AG04449 (cell line): Measurements from ENCODE around the gene NUP214.

Experiments used
- CTCF ChIA-PET: fragments of 350-600 bp; formaldehyde crosslinking; extraction: SDS; loops from one replicate; lab custom pipeline; 2021; ENCODE audit warnings: antibody characterized with exemption; lab: Yijun Ruan, JAX
- POLR2A ChIA-PET: fragments of 400-600, 350-600 bp; formaldehyde crosslinking; extraction: SDS; loops from one replicate; lab custom pipeline; 2020; ENCODE audit warnings: antibody characterized with exemption, inconsistent platforms; lab: Yijun Ruan, JAX
- DNase-seq: peaks from one replicate; pipeline ENCODE4 v3.0.0-alpha.2; 2010; ENCODE audit warnings: low read depth, low spot score
- H3K4me3 ChIP-seq: 2 replicates; pipeline ENCODE4 v1.5.1; 2011; ENCODE audit warnings: low read depth, mild to moderate bottlenecking, control low read depth, low read length
- CTCF ChIP-seq: IDR thresholded peaks from one replicate; pipeline ENCODE4 v1.5.1; 2011; ENCODE audit warnings: mild to moderate bottlenecking, moderate library complexity, low read length, control low read depth, inconsistent platforms; ENCODE audit not compliant: insufficient read depth; ENCODE audit errors: missing control alignments

The NUP214 gene

DNA sequence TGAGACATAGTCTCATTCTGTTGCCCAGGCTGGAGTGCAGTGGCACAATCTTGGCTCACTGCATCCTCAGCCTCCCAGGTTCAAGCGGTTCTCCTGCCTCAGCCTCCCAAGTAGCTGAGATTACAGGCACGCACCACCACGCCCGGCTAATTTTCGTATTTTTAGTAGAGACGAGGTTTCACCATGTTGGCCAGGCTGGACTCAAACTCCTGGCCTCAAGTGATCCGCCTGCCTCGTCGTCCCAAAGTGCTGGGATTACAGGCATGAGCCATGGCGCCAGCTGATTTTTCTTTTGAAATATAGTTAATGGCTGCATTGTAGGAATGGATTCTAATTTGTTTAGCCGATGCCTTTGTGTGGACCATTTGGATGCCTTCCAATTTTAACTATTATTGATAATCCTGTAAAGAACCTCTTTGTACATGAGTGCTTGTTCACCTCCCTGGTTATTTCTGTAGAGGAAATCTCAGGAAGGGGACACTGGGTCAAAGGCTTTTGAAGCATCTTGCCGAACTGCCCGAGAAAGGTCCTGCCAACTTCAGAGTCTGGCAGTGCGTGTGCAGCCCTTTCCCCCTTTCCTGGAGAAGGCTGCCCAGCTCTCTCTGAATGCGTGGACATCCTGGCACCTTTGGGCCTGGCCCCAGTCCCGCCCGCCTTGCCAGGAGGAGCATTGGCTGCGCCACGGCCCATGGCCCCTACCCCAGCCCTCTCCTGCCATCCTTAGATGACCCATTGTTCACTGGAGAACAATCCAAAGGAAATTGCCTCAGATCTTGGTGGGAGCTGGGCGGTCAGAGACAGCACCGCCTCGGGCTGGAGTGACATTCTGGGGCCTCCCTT is 8.9 kb upstream of the NUP214 start:
- CTCF ChIA-PET: no interaction called here
- DNase-seq: no peak
- no peak for TF ChIP-seq CTCF
- POLR2A ChIA-PET: no interaction called here
- H3K4me3 ChIP-seq: no peak overlapping the region

GRCh38 chr9:131117121-131117761 is 8.1 kb upstream of the NUP214 start:
- TF ChIP-seq CTCF: no peak
- ChIA-PET POLR2A (no interaction called here), CTCF (no interaction called here)
- DNase-seq: no peak
- no peak overlapping the region for H3K4me3 ChIP-seq

GRCh38 chr9:131117762-131118145 is 7.6 kb upstream of the NUP214 start:
- H3K4me3 ChIP-seq: no peak overlapping the region
- DNase-seq: no peak
- ChIA-PET CTCF (no interaction called here), POLR2A (no interaction called here)
- no peak for TF ChIP-seq CTCF

GRCh38 chr9:131119600-131119999 is 5.8 kb upstream of the NUP214 start:
- CTCF ChIA-PET: no interaction called here
- no peak for DNase-seq
- no peak for TF ChIP-seq CTCF
- POLR2A ChIA-PET: no interaction called here
- no peak overlapping the region for H3K4me3 ChIP-seq

DNA sequence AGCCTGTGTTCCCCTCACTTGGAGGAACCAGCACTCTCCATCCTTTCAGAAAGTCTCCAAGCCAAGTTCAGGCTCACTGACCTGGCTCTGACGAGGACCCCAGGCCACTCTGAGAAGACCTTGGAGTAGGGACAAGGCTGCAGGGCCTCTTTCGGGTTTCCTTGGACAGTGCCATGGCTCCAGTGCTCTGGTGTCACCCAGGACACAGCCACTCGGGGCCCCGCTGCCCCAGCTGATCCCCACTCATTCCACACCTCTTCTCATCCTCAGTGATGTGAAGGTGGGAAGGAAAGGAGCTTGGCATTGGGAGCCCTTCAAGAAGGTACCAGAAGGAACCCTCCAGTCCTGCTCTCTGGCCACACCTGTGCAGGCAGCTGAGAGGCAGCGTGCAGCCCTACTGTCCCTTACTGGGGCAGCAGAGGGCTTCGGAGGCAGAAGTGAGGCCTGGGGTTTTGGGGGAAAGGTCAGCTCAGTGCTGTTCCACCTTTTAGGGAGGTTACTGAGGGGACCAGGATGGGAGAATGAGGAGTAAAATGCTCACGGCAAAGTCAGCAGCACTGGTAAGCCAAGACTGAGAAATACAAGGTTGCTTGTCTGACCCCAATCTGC is 4.7 kb upstream of the NUP214 start:
- no peak for DNase-seq
- no peak overlapping the region for H3K4me3 ChIP-seq
- POLR2A ChIA-PET: no interaction called here
- TF ChIP-seq CTCF: no peak
- CTCF ChIA-PET: no interaction called here

DNA sequence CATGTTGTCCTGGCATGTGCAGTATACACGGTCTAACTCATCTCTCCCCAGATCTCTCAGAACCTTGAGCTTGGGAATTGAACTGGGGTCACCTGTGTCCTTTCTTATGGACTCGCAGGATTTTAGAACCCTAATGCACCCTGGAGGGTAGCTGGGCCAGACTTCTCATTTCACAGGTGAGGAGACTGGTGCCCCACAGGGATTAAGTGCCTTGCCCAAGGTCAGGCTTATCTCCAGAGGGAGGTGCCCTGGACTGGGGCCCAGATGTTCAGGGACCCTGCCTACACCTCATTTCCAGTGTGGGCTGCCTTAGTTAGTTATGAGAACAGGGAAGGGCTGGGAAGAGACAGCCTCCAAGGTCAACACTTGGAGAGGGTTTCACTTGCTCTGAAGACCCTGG is 4.0 kb upstream of the NUP214 start:
- TF ChIP-seq CTCF: no peak
- POLR2A ChIA-PET: no interaction called here
- CTCF ChIA-PET: no interaction called here
- H3K4me3 ChIP-seq: no peak overlapping the region
- no peak for DNase-seq
